Cerebellar cortex (tissue), 1 donor: ENCODE results near the gene GDA.
"Not testable (repeated sequence)": the region's sequence is repeated elsewhere in the genome, so short reads cannot be mapped to it uniquely, and the experiment has no call there.

Experiments used
- DNase-seq: peaks from one replicate; pipeline ENCODE4 v3.0.0-alpha.2; 2015; ENCODE audit warnings: low spot score

Gene GDA

GRCh38 chr9:72278959-72279358 lies 129.7 kb downstream of the GDA start:
- DNase-seq: no peak

- peak; percentile 75 for DNase-seq
Observed at GRCh38 chr9:72280913-72281500, 131.8 kb downstream of the GDA start.

- no peak for DNase-seq
Observed at GRCh38 chr9:72289401-72289800, 140.2 kb downstream of the GDA start.

- no peak for DNase-seq
Observed at GRCh38 chr9:72290311-72290710, 141.1 kb downstream of the GDA start.

DNA sequence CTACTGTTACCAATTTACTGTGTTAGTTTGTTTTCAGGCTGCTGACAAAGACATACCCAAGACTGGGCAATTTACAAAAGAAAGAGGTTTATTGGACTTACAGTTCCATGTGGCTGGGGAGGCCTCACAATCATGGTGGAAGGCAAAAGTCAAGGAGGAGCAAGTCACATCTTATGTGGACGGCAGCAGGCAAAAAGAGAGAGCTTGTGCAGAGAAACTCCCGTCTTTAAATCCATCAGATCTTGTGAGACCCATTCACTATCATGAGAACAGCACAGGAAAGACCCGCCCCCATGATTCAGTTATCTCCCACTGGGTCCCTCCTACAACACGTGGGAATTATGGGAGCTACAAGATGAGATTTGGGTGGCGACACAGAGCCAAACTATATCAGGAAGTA lies 142.3 kb downstream of the GDA start:
- not testable (repeated sequence) for DNase-seq

- peak; percentile 67 for DNase-seq
Observed at GRCh38 chr9:72292256-72292682, 143.0 kb downstream of the GDA start.

- no peak for DNase-seq
Observed at GRCh38 chr9:72292874-72293607, 143.8 kb downstream of the GDA start.

DNA sequence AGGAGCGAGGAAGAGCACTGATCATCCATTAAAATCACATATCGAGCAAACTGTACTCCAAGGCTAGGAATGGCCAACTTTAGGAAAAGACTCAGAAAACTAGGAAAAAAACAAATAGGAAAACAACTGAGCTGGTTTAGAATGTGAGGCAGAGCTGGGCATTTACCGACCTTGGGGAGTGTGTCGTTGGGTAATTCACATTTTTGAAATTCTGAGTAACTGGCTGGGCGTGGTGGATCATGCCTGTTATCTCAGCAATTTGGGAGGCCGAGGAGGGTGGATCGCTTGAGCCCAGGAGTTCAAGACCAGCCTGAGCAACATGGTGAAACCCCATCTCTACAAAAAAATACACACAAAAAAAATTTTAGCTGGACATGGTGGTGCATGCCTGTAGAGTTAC lies 145.7 kb downstream of the GDA start:
- DNase-seq: no peak

DNA sequence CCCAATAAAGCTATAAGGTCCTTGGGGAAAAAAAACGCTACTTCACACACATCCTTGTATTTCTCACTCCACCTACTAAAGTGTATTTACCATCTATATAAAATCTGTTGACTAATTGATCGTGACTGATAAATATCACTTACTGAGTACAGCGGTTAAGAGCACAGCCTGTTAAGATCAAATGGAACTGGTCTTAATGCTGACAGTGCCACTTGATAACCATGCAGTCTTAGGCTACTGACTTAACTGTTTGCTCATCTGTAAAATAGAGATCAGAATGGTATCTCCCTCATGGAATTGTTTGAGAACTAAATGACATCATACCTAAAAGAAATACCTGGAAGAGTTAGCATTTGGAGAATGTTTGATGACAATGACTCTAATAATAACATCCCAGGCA lies 148.3 kb downstream of the GDA start:
- DNase-seq: no peak

GRCh38 chr9:72299017-72299603 lies 149.9 kb downstream of the GDA start:
- DNase-seq: no peak

- DNase-seq: no peak
Observed at GRCh38 chr9:72300873-72301272, 151.6 kb downstream of the GDA start.
